GM12878 (cell line): Measurements from ENCODE around the gene SNRPA. TPM values are rescaled to one million over a fixed set of nuclear protein-coding genes. Genes with fewer than 3 reads are reported as not detected.

Experiments
- ATAC-seq: fragments of 200-7000 bp; cut with Tn5 transposase; 3 replicates; pipeline ENCODE4 v1.9.1; 2020; ENCODE audit warnings: mild to moderate bottlenecking, moderate library complexity
- BruUV-seq: library from RNA; stranded (reverse); fragments of 400-500 nt; replicated peaks from 2 replicates; lab custom pipeline; 2021; lab: Mats Ljungman, UMichigan
- CTCF ChIA-PET: fragments of 300-600 bp; sonication (Branson Sonifier 250); formaldehyde crosslinking; extraction: SDS; loops from one replicate; lab custom pipeline; 2021; ENCODE audit warnings: inconsistent platforms; lab: Yijun Ruan, JAX
- POLR2A ChIA-PET: fragments of 350-600 bp; formaldehyde crosslinking; extraction: SDS; loops from one replicate; lab custom pipeline; 2021; ENCODE audit warnings: inconsistent platforms; lab: Charles Lee
- RAD21 ChIA-PET: fragments of 300-600 bp; sonication (Branson Sonifier 250); formaldehyde crosslinking; loops from one replicate; lab custom pipeline; 2023; ENCODE audit warnings: antibody characterized with exemption; ENCODE audit not compliant: unreplicated experiment; lab: Charles Lee
- SMC1A ChIA-PET: fragments of 300-600 bp; sonication (Branson Sonifier 250); formaldehyde crosslinking; loops from one replicate; lab custom pipeline; 2023; ENCODE audit not compliant: unreplicated experiment, uncharacterized antibody; lab: Charles Lee
- DNase-seq: peaks from one replicate; pipeline ENCODE4 v3.0.0-alpha.2; 2011; ENCODE audit warnings: low read depth, low spot score
- FAIRE-seq: peaks from 3 replicates; lab custom pipeline; 2011; peaks lifted over from hg19 to GRCh38; lab: Jason Lieb, UNC
- H2AFZ ChIP-seq: 2 replicates; pipeline ENCODE4 v1.6.0; 2011; ENCODE audit warnings: low read depth, low read length, control low read depth; ENCODE audit not compliant: control insufficient read depth
- H3K27ac ChIP-seq: 2 replicates; pipeline ENCODE4 v1.5.1; 2011; ENCODE audit warnings: control low read depth; ENCODE audit not compliant: control insufficient read depth, insufficient read depth
- H3K27me3 ChIP-seq, 2 experiments: replicated peaks in 1 of 2; 2 replicates each; pipeline versions ENCODE4 v1.6.0 to v1.6.1; 2011; ENCODE audit warnings: low read length in 1 of 2; ENCODE audit not compliant: control insufficient read depth in 2 of 2, insufficient read depth in 2 of 2
- H3K36me3 ChIP-seq, 2 experiments: 2 replicates each; pipeline ENCODE4 v1.5.1; 2011; ENCODE audit warnings: low read length in 1 of 2; ENCODE audit not compliant: control insufficient read depth in 2 of 2, insufficient read depth in 2 of 2
- H3K4me1 ChIP-seq: 2 replicates; pipeline ENCODE4 v1.6.1; 2011; ENCODE audit warnings: mild to moderate bottlenecking, low read length, moderate library complexity, mixed read lengths; ENCODE audit not compliant: control insufficient read depth, insufficient read depth
- H3K4me2 ChIP-seq: 2 replicates; pipeline ENCODE4 v1.6.0; 2011; ENCODE audit warnings: control low read depth; ENCODE audit not compliant: control insufficient read depth, insufficient read depth
- H3K4me3 ChIP-seq: fragments of 200-600 bp; sonication (generic); 2 replicates; pipeline ENCODE4 v1.5.1; 2016
- H3K79me2 ChIP-seq: 2 replicates; pipeline ENCODE4 v1.6.0; 2011; ENCODE audit warnings: low read length; ENCODE audit not compliant: control insufficient read depth, insufficient read depth
- H3K9ac ChIP-seq: 2 replicates; pipeline ENCODE4 v1.8.0; 2011; ENCODE audit warnings: low read length, control low read depth, mixed read lengths; ENCODE audit not compliant: control insufficient read depth, insufficient read depth
- H3K9me3 ChIP-seq: replicated peaks from 3 replicates; pipeline ENCODE4 v1.5.1; 2011; ENCODE audit warnings: mild to moderate bottlenecking, low read length; ENCODE audit not compliant: control insufficient read depth, insufficient read depth
- H4K20me1 ChIP-seq: 2 replicates; pipeline ENCODE4 v1.6.0; 2011; ENCODE audit not compliant: control insufficient read depth, insufficient read depth
- FOS ChIP-seq: IDR thresholded peaks from 3 replicates; pipeline ENCODE4 v1.6.1; 2011; ENCODE audit warnings: borderline replicate concordance; ENCODE audit not compliant: insufficient read length; ENCODE audit errors: extremely low read depth
- NFYB ChIP-seq: IDR thresholded peaks from 2 replicates; pipeline ENCODE4 v1.6.1; 2011; ENCODE audit warnings: low read depth, mild to moderate bottlenecking, low read length, improper control_type of control experiment, moderate library complexity; ENCODE audit not compliant: insufficient read depth
- RCOR1 ChIP-seq: conservative IDR thresholded peaks from 2 replicates; pipeline ENCODE4 v1.6.1; 2012; ENCODE audit warnings: low read depth, low read length, improper control_type of control experiment
- SIX5 ChIP-seq: IDR thresholded peaks from 2 replicates; pipeline ENCODE4 v1.6.1; 2011; ENCODE audit warnings: mild to moderate bottlenecking, low read depth, low read length, moderate library complexity; ENCODE audit not compliant: severe bottlenecking
- ZNF622 ChIP-seq: fragments of 450-650 bp; IDR thresholded peaks from 2 replicates; pipeline ENCODE4 v1.6.1; 2017; ENCODE audit warnings: mild to moderate bottlenecking, inconsistent platforms
- WGBS: methylation state at CpG from one replicate; pipeline ENCODE4 v1.1.6; 2016; ENCODE audit warnings: low lambda C conversion rate; ENCODE audit not compliant: insufficient replicate concordance, insufficient coverage; ENCODE audit errors: missing lambda C conversion rate; 5-methylcytosine and 5-hydroxymethylcytosine counted together
- in situ Hi-C: fragments of 300-500 bp; cut with MboI; formaldehyde crosslinking; loops from 9 replicates; pipeline ENCODE4 v1.14.3; 2018; ENCODE audit warnings: mixed read lengths
- intact Hi-C: fragments of 100-400 bp; cut with micrococcal nuclease; formaldehyde crosslinking; loops from one replicate; pipeline ENCODE4 v1.14.2; 2022; ENCODE audit not compliant: unreplicated experiment
- polyA plus RNA-seq, 11 experiments: library from polyadenylated mRNA; depleted of rRNA in 4 of 11; unstranded in 6 of 11; stranded (reverse) in 5 of 11; fragments of >200 nt; fragmentation: Nextera tagmentation in 4 of 11; fragmentation: Illumina TruSeq in 1 of 11; extraction: Ambion mirVana in 4 of 11; extraction: Trizol in 1 of 11; gene quantifications; 1 replicate in 1 of 11; 2 replicates in 10 of 11; pipeline versions ENCODE4 v1.2.1 to v1.2.3, GENCODE V29; 2011 to 2016; ENCODE audit warnings: inconsistent platforms in 2 of 11, missing spikeins in 2 of 11, low read depth in 1 of 11
- total RNA-seq, 4 experiments: library from RNA; depleted of rRNA in 3 of 4; stranded (reverse); fragments of >200 nt in 3 of 4; fragmentation: Illumina TruSeq in 1 of 4; extraction: Trizol in 1 of 4; gene quantifications; 2 replicates each; pipeline versions ENCODE4 v1.2.1 to v1.2.3, GENCODE V29; 2013 to 2021
- TF ChIP-seq, protein P1 (sequence below): fragments of 450-650 bp; formaldehyde crosslinking; IDR thresholded peaks from 2 replicates; pipeline ENCODE4 v1.5.0; 2022; ENCODE audit warnings: mild to moderate bottlenecking, missing genetic modification characterization
- TF ChIP-seq, protein P2 (sequence below): fragments of 450-650 bp; IDR thresholded peaks from 2 replicates; pipeline ENCODE4 v1.6.1; 2016; ENCODE audit warnings: mild to moderate bottlenecking
- TF ChIP-seq, protein P3 (sequence below): fragments of 450-650 bp; IDR thresholded peaks from 2 replicates; pipeline ENCODE4 v1.6.1; 2016; ENCODE audit warnings: mild to moderate bottlenecking
- TF ChIP-seq, protein P4 (sequence below): IDR thresholded peaks from 2 replicates; pipeline ENCODE4 v1.6.1; 2011; ENCODE audit warnings: low read depth, low read length, improper control_type of control experiment, borderline replicate concordance
- TF ChIP-seq, protein P5 (sequence below): IDR thresholded peaks from 2 replicates; pipeline ENCODE4 v1.6.1; 2012; ENCODE audit warnings: low read depth, low read length, improper control_type of control experiment

Gene SNRPA
- total and polyA plus RNA-seq, 10 of the 15 experiments (the other 5 are each of a cell fraction or from before 2014, with no cell fraction given), result 14.8 to 299 (median 202) TPM

DNA sequence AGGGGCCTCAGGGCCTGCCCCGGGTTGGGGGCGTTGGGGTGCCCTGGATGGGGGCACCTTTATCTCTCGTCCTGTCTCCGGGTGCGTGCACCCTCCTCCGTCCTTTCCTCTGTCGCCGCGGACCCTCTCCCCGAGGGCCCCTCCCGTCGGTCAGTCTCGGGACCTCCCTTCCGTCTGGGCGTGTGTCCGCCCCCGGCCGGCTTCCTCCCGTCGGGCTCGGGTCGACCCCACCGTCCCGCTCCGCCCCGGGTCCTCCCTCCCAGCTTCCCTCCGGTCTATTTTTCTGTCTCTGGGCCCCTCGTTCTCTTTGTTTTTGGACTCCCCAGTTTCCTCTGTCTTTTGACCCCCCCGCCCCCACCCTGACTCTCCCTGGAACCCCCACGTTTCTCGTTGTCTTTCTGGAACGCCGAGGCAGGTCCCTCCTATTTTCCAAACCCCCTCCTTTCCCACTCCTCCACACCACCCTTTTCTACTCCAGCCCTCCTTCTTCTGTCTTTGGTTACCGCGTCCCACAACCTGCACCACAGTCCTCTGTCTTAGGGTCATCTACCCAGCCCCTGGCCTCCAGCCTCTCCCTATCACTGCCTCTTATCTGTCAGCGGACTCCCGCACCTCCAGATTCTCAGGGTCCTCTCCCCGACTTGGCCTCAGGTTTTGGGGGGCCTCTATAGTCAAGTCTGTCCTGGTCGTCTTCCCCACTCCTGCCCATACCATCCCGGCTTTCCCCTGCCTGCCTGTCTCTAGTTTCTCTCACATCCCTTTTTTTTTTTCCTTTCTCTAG, 48.7 kb downstream of the SNRPA start:
- H3K79me2 ChIP-seq, result peaks cover 54% of the 10 kb centered on the region
- intact Hi-C loops, result loop anchor here (2.0 kb wide), 2 partner anchors 83 to 463 kb away; partner anchors contain the start of genes COQ8B and ITPKC
- peaks cover 7 to 11% of the 10 kb centered on the region in 2 experiments; a peak in 3 of 4 replicates for H3K36me3 ChIP-seq
- no TSS peak for BruUV-seq
- no peaks in the 10 kb centered on the region for H3K27me3 ChIP-seq
- DNase-seq, result no peak
- in situ Hi-C loops, result no loop called here
- peaks cover 15% of the 10 kb centered on the region for H4K20me1 ChIP-seq
- RAD21 ChIA-PET, result interaction anchor here (1.2 to 4.6 kb wide), 7 partner anchors 22 to 137 kb away, joined by 5 to 56 read pairs (median 8); partner anchors contain the start of genes ACTMAP, RAB4B and SNRPA
- H3K4me3 ChIP-seq, result peak overlapping the region; percentile 98
- H3K9ac ChIP-seq, result peak overlapping the region; percentile 84
- POLR2A ChIA-PET, result interaction anchor here (0.7 to 4.3 kb wide), 7 partner anchors 21 to 84 kb away, joined by 3 to 83 read pairs (median 6); partner anchors contain the start of genes ACTMAP, COQ8B, RAB4B and SNRPA
- H2AFZ ChIP-seq, result peak overlapping the region; percentile 45
- CTCF ChIA-PET, result interaction anchor here (1.1 kb wide), 1 partner anchor 47 kb away, joined by 3 read pairs; no protein-coding TSS in a partner anchor
- no peaks in the 10 kb centered on the region for H3K9me3 ChIP-seq
- peaks cover 51% of the 10 kb centered on the region for H3K4me1 ChIP-seq
- SMC1A ChIA-PET, result interaction anchor here (2.3 to 5.3 kb wide), 2 partner anchors 22 to 48 kb away, joined by 21 to 39 read pairs; partner anchors contain the start of genes ACTMAP, RAB4B and SNRPA
- peak overlapping the region; percentile 91 for H3K27ac ChIP-seq
- H3K4me2 ChIP-seq, result peak overlapping the region; percentile 88
- FAIRE-seq, result no peak
- under 1% methylated on average over 25 of the region's 40 CpGs for WGBS
- peak; percentile 11 for ATAC-seq
- TF ChIP-seq FOS (no peak), NFYB (no peak), ZNF622 (no peak), SIX5 (no peak), RCOR1 (no peak)
- TF ChIP-seq, protein P1, sequence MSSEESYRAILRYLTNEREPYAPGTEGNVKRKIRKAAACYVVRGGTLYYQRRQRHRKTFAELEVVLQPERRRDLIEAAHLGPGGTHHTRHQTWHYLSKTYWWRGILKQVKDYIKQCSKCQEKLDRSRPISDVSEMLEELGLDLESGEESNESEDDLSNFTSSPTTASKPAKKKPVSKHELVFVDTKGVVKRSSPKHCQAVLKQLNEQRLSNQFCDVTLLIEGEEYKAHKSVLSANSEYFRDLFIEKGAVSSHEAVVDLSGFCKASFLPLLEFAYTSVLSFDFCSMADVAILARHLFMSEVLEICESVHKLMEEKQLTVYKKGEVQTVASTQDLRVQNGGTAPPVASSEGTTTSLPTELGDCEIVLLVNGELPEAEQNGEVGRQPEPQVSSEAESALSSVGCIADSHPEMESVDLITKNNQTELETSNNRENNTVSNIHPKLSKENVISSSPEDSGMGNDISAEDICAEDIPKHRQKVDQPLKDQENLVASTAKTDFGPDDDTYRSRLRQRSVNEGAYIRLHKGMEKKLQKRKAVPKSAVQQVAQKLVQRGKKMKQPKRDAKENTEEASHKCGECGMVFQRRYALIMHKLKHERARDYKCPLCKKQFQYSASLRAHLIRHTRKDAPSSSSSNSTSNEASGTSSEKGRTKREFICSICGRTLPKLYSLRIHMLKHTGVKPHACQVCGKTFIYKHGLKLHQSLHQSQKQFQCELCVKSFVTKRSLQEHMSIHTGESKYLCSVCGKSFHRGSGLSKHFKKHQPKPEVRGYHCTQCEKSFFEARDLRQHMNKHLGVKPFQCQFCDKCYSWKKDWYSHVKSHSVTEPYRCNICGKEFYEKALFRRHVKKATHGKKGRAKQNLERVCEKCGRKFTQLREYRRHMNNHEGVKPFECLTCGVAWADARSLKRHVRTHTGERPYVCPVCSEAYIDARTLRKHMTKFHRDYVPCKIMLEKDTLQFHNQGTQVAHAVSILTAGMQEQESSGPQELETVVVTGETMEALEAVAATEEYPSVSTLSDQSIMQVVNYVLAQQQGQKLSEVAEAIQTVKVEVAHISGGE (CRISPR knock-in tag), result no peak
- TF ChIP-seq, protein P2, sequence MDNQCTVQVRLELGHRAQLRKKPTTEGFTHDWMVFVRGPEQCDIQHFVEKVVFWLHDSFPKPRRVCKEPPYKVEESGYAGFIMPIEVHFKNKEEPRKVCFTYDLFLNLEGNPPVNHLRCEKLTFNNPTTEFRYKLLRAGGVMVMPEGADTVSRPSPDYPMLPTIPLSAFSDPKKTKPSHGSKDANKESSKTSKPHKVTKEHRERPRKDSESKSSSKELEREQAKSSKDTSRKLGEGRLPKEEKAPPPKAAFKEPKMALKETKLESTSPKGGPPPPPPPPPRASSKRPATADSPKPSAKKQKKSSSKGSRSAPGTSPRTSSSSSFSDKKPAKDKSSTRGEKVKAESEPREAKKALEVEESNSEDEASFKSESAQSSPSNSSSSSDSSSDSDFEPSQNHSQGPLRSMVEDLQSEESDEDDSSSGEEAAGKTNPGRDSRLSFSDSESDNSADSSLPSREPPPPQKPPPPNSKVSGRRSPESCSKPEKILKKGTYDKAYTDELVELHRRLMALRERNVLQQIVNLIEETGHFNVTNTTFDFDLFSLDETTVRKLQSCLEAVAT, result no peak
- TF ChIP-seq, protein P3, sequence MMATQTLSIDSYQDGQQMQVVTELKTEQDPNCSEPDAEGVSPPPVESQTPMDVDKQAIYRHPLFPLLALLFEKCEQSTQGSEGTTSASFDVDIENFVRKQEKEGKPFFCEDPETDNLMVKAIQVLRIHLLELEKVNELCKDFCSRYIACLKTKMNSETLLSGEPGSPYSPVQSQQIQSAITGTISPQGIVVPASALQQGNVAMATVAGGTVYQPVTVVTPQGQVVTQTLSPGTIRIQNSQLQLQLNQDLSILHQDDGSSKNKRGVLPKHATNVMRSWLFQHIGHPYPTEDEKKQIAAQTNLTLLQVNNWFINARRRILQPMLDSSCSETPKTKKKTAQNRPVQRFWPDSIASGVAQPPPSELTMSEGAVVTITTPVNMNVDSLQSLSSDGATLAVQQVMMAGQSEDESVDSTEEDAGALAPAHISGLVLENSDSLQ, result no peak
- TF ChIP-seq, protein P4, sequence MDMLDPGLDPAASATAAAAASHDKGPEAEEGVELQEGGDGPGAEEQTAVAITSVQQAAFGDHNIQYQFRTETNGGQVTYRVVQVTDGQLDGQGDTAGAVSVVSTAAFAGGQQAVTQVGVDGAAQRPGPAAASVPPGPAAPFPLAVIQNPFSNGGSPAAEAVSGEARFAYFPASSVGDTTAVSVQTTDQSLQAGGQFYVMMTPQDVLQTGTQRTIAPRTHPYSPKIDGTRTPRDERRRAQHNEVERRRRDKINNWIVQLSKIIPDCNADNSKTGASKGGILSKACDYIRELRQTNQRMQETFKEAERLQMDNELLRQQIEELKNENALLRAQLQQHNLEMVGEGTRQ, result no peak
- TF ChIP-seq, protein P5, sequence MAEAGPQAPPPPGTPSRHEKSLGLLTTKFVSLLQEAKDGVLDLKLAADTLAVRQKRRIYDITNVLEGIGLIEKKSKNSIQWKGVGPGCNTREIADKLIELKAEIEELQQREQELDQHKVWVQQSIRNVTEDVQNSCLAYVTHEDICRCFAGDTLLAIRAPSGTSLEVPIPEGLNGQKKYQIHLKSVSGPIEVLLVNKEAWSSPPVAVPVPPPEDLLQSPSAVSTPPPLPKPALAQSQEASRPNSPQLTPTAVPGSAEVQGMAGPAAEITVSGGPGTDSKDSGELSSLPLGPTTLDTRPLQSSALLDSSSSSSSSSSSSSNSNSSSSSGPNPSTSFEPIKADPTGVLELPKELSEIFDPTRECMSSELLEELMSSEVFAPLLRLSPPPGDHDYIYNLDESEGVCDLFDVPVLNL, result no peak
